Measurements from ENCODE around the gene SH3TC1.

SH3TC1 gene

DNA sequence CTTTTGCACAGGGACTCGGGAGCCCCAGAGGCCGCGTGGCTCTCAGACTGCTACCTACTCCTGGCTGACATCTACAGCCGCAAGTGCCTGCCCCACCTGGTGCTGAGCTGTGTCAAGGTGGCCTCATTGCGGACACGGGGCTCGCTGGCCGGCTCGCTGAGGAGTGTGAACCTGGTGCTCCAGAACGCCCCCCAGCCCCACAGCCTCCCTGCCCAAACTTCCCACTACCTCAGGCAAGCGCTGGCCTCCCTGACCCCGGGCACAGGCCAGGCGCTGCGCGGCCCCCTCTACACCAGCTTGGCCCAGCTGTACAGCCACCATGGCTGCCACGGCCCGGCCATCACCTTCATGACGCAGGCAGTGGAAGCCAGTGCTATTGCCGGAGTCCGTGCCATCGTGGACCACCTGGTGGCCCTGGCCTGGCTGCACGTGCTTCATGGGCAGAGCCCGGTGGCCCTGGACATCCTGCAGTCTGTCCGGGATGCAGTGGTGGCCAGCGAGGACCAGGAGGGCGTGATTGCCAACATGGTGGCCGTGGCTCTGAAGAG lies 28.8 kb downstream of the SH3TC1 start:
- in situ Hi-C loops (cut with HindIII; ENCODE audit: low sequenced_read_pairs) = no loop called here

DNA sequence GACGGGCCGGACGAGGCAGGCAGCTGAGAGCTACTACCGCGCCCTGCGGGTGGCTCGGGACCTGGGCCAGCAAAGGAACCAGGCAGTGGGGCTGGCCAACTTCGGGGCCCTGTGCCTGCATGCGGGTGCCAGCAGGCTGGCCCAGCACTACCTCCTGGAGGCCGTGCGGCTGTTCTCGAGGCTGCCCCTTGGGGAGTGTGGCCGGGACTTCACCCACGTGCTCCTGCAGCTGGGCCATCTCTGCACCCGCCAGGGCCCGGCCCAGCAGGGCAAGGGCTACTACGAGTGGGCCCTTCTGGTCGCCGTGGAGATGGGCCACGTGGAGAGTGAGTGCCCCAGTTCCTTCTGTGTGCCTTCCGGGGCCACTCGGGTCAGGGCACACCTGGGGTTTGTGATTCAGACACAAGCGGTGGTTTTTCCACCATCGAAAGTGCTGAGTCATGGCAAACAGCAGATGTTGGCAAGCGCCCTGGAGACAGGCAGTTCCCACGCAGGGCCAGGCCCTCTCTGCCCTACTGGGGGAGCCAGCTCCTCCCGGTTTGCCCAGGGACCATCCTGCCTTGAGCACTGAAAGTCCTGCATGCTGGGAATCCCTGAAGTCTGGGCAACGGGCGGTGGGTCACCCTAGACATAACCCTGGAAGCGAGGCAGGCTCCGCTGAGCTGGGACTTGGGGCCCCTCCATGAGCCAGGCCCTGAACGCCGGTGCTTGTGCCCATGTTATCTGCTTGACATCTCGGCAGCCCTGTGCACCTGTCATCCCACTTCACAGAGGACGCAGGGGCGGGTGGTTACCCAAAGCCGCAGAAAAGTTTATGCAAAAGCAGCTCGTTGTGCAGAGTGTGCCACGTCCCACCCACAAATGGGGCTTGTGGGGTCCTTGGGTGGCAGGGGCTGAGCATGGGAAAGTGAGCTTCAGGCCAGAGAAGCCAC lies 29.5 kb downstream of the SH3TC1 start:
- in situ Hi-C loops (cut with HindIII; ENCODE audit: low sequenced_read_pairs) = no loop called here

DNA sequence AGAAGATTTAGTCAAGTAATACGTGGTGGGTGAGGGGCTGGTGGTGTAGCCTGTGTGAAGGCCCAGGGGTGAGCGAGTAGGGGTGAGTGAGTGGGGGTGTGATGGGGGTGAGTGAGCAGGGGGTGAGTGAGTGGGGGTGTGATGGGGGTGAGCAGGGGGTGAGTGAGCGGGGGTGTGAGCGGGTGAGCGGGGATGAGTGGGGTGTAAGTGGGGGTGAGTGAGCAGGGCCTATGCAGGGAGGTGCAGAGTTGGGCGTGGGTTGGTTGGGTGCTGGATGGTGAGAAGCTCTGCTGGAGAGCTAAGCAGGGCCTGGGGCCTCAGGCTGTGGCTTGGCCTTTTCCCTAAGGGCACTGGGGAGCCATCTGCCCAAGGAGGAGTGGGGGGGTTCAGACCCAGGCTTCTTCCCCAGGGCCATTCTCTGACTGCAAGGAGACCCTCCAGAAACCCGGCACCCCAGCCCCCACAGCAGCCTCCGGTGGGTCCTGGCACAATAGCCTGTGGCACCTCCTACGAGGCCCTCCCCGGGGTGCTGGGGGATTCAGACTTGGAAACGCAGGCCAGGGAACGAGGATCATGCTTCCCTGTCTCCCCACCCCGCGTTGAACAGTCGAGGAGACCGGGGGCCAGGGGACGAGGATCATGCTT lies 30.4 kb downstream of the SH3TC1 start:
- in situ Hi-C loops (cut with HindIII; ENCODE audit: low sequenced_read_pairs) = no loop called here

DNA sequence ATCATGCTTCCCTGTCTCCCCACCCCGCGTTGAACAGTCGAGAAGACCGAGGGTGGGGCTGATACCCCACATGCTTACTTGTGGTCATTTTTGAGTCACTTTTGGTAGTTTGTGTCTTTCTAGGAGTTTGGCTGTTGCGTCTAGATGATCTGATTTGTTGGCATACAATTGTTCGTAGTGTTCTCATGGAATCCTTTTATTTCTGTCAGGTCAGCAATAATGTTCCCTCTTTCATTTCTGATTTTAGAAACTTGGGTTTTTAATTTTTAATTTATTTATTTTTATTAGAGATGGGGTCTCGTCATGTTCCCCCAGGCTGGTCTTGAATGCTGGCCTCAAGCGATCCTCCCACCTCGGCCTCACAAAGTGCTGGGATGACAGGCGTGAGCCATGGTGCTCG lies 30.9 kb downstream of the SH3TC1 start:
- in situ Hi-C loops (cut with HindIII; ENCODE audit: low sequenced_read_pairs) = no loop called here

DNA sequence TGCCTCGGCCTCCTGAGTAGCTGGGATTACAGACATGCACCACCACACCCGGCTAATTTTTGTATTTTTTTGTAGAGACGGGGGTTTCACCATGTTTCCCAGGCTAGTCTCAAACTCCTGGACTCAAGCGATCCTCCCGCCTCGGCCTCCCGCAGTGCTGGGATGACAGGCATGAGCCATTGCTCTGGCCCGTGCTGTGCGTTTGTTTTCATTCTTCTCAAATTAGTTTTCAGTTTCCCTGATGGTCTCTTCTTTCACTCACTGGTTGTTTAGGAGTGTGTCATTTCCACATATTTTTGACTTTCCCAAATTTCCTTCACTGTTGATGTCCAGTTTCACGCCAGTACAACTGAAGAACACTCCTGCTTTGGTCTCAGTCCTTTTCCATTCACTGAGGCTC lies 31.8 kb downstream of the SH3TC1 start:
- in situ Hi-C loops (cut with HindIII; ENCODE audit: low sequenced_read_pairs) = no loop called here

DNA sequence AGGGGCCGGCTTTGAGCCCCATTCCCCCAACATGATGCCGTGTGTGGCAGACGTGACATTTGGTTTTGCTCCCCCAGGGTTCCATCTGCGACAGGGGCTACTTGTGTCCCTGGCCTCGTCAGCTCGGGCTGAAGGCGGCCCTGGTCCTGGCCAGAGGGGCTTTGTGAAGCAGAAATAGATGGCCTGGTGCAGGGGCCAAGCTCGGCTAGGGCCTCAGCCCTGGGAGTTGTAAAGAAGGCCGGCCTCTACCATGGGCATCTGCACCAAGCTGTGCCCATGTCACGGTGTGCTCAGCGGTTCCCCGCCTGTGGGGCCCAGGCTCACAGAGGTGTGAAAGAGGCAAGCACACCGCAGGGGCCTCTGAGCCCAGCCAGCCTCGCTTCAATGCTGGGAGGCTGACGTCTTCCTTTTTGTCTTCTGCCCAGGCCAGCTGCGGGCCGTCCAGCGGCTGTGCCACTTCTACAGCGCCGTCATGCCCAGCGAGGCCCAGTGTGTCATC lies 32.5 kb downstream of the SH3TC1 start:
- in situ Hi-C loops (cut with HindIII; ENCODE audit: low sequenced_read_pairs) = no loop called here

DNA sequence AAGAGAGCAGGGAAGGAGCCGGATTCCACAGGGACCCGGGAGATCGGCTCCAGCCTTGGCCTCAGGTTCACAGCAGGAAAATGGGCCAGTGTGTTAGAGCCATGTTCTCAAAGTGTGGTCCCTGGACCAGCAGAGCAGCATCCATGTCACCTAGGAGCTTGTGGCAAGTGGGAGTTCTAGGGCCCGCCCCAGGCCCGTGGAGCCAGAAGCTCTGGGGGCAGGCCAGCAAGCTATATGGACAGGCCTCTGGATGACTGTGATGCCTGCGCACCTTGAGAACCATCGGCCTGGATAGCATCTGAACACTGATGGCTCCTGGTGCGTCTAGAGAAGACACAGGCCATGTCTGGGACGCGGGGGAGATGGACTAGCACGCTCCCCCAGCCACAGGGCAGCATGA lies 33.7 kb downstream of the SH3TC1 start:
- in situ Hi-C loops (cut with HindIII; ENCODE audit: low sequenced_read_pairs) = no loop called here

DNA sequence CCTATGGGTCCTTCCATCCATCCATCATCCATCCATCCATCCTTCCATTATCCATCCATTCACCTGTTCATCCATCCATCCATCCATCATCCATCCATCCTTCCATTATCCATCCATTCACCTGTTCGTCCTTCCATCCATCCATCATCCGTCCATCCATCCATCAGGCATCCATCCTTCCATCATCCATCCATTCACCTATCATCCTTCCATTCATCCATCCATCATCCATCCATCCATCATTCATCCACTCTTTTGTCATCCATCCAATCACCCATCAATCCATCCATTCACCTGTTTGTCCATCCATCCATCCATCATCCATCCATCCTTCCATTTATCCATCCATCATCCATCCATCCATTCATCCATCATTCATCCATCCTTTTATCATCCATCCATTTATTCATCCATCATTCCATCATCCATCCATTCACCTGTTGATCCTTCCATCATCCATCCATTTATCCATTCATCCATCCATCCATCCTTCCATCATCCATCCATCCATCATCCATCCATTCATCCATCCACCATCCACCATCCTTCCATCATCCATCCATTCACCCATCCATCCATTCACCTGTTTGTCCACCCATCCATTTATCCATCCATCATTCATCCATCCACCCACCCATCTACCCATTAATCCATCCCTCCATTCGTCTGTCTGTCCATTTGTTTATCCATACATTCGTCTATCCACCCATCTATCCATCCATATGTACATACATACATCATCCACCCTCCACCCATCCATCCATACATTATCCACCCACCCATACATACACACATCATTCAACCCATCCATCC lies 34.8 kb downstream of the SH3TC1 start:
- in situ Hi-C loops (cut with HindIII; ENCODE audit: low sequenced_read_pairs) = no loop called here

DNA sequence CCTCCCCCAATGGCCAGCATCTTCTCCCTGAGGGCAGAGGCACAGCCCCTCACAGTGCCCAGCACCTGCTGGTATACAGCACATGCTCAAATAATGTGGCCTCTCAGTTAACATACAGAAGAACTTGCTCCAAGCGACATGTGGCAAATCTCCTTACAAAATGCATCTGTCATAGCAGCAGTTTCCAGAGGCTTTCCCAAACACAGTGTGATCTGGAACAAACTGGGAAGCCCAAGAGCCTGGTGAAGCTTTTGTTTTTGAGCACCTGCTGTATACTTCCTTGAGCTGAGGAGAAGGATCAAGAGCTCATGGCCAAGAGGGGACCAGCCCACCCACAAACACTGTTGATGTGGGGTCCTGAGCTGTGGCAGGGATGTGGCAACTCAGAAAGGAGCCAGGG lies 35.6 kb downstream of the SH3TC1 start:
- in situ Hi-C loops (cut with HindIII; ENCODE audit: low sequenced_read_pairs) = no loop called here

DNA sequence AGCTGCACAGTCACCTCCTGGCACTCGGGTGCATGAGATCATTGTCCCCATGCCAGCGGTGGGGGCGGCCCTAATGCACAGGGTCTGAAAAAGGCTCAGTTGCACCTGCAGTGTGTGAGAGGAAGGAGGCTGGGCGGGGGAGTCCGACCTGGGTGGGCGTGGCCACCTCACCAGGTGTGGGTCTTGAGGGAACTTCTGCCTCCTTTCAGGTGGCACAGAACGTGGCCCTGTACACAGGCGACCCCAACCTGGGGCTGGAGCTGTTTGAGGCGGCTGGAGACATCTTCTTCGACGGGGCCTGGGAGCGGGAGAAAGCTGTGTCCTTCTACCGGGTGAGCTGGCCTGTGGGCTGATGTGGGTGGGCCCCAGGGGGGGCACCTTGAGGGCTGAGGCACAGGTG lies 36.1 kb downstream of the SH3TC1 start:
- in situ Hi-C loops (cut with HindIII; ENCODE audit: low sequenced_read_pairs) = no loop called here

DNA sequence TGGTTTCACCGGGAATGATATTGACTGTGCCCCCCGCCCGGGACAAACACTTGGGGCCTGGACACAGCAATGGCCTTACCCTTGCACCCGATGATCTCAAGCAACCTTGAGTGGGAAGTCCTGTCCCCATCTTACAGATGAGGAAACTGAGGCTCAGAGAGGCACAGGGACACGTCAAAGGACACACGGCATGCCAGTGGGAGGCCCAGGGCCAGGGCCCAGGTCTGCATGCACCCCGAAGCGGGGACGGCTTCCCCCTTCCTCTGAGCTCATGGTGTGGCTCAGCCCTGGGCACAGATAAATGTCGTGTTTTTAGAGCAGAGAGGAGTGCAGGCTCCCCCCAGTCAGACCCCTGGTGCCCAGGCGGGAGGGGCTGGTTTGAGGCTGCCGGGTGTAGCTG lies 36.6 kb downstream of the SH3TC1 start:
- in situ Hi-C loops (cut with HindIII; ENCODE audit: low sequenced_read_pairs) = no loop called here

DNA sequence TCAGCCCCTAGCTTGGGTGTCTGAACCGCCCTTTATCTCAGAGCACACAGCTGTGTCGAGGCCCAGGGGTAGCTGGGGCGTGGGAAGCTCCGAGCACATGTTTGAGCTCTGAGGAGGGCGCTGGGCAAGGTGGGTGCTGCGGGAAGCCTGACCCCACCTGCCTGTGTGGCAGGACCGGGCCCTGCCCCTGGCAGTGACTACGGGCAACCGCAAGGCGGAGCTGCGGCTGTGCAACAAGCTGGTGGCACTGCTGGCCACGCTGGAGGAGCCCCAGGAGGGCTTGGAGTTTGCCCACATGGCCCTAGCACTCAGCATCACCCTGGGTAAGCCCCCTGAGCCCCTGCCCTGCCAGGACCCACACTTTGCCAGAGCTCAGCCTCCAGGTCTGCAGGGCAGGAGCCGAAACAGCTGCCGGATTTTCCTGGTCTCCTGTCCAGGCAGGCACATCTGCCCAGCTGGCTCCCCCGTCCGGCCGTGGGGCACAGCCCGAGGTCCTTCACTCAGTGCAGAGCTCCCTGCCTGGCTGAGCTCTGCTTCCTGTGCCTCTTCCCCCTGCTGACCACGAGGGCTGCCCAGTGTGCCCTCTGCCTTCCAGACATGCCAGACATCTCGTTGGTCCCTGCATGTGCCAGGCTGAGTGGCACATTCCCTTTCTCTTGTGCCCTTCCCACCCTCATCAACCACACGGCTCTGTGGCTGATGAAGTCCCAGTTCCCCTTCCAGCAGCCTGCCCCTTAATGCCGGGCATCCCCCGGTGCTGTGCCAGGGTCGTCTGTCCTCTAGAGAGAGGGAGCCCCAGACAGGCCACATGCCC lies 37.2 kb downstream of the SH3TC1 start:
- in situ Hi-C loops (cut with HindIII; ENCODE audit: low sequenced_read_pairs) = no loop called here

DNA sequence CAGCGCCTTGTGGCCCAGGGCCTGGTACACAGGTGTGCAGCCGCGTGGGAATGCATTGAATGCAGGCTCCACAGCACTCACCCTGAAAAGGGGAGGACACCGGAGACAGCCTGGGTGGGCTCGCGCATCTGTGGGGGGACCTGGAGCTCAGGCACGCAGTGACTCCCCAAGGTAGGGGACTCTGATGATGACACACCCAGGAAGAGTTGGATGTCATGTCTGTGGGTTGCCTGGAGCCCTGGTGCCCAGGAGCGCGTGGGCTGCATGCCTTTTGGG lies 37.8 kb downstream of the SH3TC1 start:
- in situ Hi-C loops (cut with HindIII; ENCODE audit: low sequenced_read_pairs) = no loop called here

DNA sequence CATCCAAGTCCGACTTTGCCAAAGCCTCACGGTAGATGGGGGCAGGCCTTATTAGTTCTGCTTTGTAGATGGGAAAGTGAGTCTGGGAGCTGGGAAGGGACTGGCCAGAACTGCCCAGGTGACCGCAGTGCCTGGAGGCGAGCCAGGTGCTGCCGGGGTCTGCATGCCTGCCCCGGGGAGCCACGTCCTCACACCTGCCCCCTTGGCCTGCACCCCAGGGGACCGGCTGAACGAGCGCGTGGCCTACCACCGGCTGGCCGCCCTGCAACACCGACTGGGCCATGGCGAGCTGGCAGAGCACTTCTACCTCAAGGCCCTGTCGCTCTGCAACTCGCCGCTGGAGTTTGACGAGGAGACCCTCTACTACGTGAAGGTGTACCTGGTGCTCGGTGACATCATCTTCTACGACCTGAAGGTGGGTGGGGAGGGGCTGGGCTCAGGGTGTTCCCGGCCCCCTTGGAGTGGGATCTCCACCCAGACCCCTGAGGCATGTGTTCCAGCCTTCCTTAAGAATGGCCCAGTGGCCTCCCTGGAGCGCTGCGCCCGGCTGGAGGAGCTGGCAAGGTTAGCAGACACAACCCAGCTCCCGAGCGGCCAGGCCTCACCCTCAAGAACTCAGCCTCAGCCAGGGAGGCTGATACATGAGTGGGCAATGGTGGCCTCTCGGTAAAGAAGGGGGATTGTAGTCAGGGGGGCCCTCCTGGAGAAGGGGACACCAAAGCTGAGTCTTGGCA lies 38.3 kb downstream of the SH3TC1 start:
- in situ Hi-C loops (cut with HindIII; ENCODE audit: low sequenced_read_pairs) = no loop called here

DNA sequence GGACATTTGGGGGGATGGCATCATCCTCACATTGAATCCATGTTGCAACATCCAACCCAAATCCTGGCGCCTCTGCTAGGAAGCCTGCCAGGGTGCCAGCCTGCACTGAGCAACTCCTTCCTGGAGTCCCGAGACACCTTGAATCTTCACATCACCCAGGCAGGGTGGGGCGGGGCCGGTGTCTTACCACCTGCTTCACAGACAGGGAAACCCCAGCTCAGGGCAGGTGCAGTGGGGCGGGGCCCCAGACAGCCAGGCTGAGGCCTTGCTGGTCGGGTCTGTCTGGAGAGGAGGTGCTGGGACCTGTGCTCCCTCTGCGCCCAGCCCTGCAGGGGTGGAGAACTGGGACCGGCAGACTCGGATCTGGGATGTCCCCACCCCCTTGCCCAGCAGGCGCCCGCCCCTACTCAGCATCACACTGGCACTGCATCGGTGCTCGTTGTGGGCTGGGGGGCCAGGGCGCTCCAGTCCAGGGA lies 39.0 kb downstream of the SH3TC1 start:
- in situ Hi-C loops (cut with HindIII; ENCODE audit: low sequenced_read_pairs) = no loop called here

DNA sequence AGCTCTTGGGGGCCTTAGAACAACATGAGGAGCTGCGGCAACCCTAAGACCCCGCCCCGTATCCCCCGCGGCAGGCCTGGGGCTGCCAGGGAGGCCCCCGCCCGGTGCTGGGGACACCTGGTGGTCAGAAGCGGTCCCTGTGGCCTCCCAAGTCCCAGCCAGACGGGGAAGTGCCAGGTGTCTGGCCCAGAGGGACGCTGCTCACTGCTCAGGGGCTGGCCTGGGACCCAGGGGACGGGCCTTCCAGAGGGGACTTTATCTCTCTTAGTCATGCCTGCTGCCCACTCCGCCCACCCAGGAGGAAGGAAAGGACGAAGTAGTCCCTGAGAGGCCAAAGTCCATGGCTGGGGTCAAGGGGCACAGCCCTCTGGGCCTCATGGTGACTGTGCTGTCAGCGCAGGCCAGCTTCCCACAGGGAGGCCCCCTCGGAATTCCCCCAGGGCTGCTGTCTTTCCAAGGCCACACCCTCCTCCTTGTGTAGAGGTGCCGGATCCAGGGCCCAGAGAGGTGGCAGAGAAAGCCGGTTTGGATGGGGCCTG lies 39.5 kb downstream of the SH3TC1 start:
- in situ Hi-C loops (cut with HindIII; ENCODE audit: low sequenced_read_pairs) = no loop called here

DNA sequence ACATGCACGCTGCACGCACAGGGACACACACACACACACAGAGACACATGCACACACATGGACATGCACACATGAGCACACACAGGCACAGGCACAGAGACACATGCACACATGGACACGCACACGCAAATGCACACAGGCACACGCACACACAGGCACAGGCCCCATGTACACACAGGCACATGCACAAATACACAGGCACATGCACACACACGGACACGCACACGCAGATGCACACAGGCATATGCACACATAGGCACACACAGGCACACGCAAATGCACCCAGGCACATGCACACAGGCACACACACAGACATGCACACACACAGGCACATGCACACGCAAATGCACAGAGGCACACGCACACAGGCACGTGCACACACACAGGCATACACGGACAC lies 40.1 kb downstream of the SH3TC1 start:
- in situ Hi-C loops (cut with HindIII; ENCODE audit: low sequenced_read_pairs) = no loop called here

DNA sequence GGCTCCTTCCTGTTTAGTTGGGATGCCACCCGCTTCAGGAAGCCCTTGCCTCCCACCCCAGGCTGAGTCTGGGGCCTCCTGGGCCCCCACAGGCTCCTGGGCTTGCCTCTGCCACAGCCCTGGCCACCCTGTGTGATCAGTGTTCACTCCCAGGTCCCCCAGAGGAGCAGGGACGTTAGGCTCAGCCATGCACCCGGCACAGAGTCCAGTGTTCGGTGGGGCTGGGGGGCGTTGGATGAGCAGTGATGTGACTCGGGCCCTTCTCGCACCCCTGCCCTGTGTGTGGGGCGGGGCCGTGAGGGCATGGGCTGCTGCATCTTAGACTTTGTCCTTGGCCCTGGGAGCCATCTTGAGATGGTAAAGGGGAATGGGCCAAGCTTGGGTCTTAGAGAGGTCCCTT lies 40.6 kb downstream of the SH3TC1 start:
- in situ Hi-C loops (cut with HindIII; ENCODE audit: low sequenced_read_pairs) = no loop called here

Measured in endothelial cell of hepatic sinusoid (primary cell).